IMR-90 (cell line): ENCODE data around the gene ROPN1B. TPM values are rescaled to one million over a fixed set of nuclear protein-coding genes. Genes with fewer than 3 reads are reported as not detected.

ENCODE experiments used
- ATAC-seq: fragments of 200-7000 bp; cut with Tn5 transposase; 2 replicates; pipeline ENCODE4 v1.9.1; 2020; ENCODE audit warnings: low read depth, mild to moderate bottlenecking, moderate library complexity
- BruUV-seq: library from RNA; stranded (reverse); fragments of 400-500 nt; replicated peaks from 2 replicates; lab custom pipeline; 2021; lab: Mats Ljungman, UMichigan
- CTCF ChIA-PET: fragments of 300-600 bp; formaldehyde crosslinking; extraction: SDS; loops from one replicate; lab custom pipeline; 2021; ENCODE audit warnings: antibody characterized with exemption; lab: Yijun Ruan, JAX
- POLR2A ChIA-PET: fragments of 300-600 bp; sonication (Branson Sonifier 250); formaldehyde crosslinking; loops from one replicate; lab custom pipeline; 2022; ENCODE audit warnings: antibody characterized with exemption; ENCODE audit not compliant: unreplicated experiment; lab: Charles Lee
- DNase-seq: peaks from one replicate; pipeline ENCODE4 v3.0.0; 2013
- H2AFZ ChIP-seq: replicated peaks from 2 replicates; pipeline ENCODE3; 2013; ENCODE audit warnings: low read length, mild to moderate bottlenecking; ENCODE audit not compliant: poor library complexity
- H2AK5ac ChIP-seq: 2 replicates; pipeline ENCODE4 v1.6.1; 2013; ENCODE audit warnings: low read depth, low read length, inconsistent platforms
- H2AK9ac ChIP-seq: replicated peaks from 2 replicates; pipeline ENCODE3; 2013; ENCODE audit warnings: mild to moderate bottlenecking, low read depth, low read length, moderate library complexity; ENCODE audit not compliant: poor library complexity
- H2BK120ac ChIP-seq: 2 replicates; pipeline ENCODE4 v1.6.1; 2013; ENCODE audit warnings: low read depth, low read length, inconsistent platforms
- H2BK15ac ChIP-seq: 3 replicates; pipeline ENCODE4 v1.6.1; 2013; ENCODE audit warnings: low read depth, low read length, inconsistent platforms
- H2BK20ac ChIP-seq: 2 replicates; pipeline ENCODE4 v1.6.1; 2013; ENCODE audit warnings: low read depth, mild to moderate bottlenecking, inconsistent platforms, low read length, moderate library complexity
- H2BK5ac ChIP-seq: 2 replicates; pipeline ENCODE4 v1.6.1; 2013; ENCODE audit warnings: mild to moderate bottlenecking, low read depth, low read length, inconsistent platforms; ENCODE audit not compliant: poor library complexity, severe bottlenecking
- H3K14ac ChIP-seq: replicated peaks from 2 replicates; pipeline ENCODE4 v1.6.1; 2013; ENCODE audit warnings: low read depth, low read length, inconsistent platforms
- H3K18ac ChIP-seq: 2 replicates; pipeline ENCODE4 v1.6.1; 2013; ENCODE audit warnings: low read depth, low read length, control low read depth
- H3K23ac ChIP-seq: 2 replicates; pipeline ENCODE4 v1.6.1; 2013; ENCODE audit warnings: low read depth, low read length, inconsistent platforms
- H3K27ac ChIP-seq: 2 replicates; pipeline ENCODE4 v1.5.1; 2013; ENCODE audit warnings: mild to moderate bottlenecking, control low read depth, low read length; ENCODE audit not compliant: insufficient read depth
- H3K27me3 ChIP-seq: 2 replicates; pipeline ENCODE4 v1.6.1; 2013; ENCODE audit warnings: low read length; ENCODE audit not compliant: control insufficient read depth, insufficient read depth
- H3K36me3 ChIP-seq: 2 replicates; pipeline ENCODE4 v1.6.1; 2013; ENCODE audit warnings: low read length, mixed read lengths; ENCODE audit not compliant: control insufficient read depth, insufficient read depth
- H3K4ac ChIP-seq: 2 replicates; pipeline ENCODE4 v1.6.1; 2013; ENCODE audit warnings: low read depth, low read length, inconsistent platforms
- H3K4me1 ChIP-seq: 2 replicates; pipeline ENCODE4 v1.6.1; 2013; ENCODE audit warnings: low read length, mixed read lengths; ENCODE audit not compliant: control insufficient read depth, insufficient read depth
- H3K4me2 ChIP-seq: 2 replicates; pipeline ENCODE4 v1.6.1; 2013; ENCODE audit warnings: low read depth, mild to moderate bottlenecking, control low read depth, low read length, moderate library complexity
- H3K4me3 ChIP-seq: 2 replicates; pipeline ENCODE4 v1.5.1; 2013; ENCODE audit warnings: low read depth, mild to moderate bottlenecking, control low read depth, low read length, moderate library complexity; ENCODE audit not compliant: insufficient read depth
- H3K56ac ChIP-seq: 2 replicates; pipeline ENCODE4 v1.6.1; 2013; ENCODE audit warnings: low read length, inconsistent platforms; ENCODE audit not compliant: insufficient read depth; ENCODE audit errors: extremely low read depth
- H3K79me1 ChIP-seq, 2 experiments: 2 replicates each; pipeline ENCODE4 v1.6.1; 2013; ENCODE audit warnings: low read length in 2 of 2, inconsistent platforms in 1 of 2, low read depth in 1 of 2
- H3K9ac ChIP-seq: 2 replicates; pipeline ENCODE4 v1.6.1; 2013; ENCODE audit warnings: low read depth, low read length, control low read depth
- H3K9me1 ChIP-seq: 2 replicates; pipeline ENCODE4 v1.6.1; 2013; ENCODE audit warnings: low read length, inconsistent platforms; ENCODE audit not compliant: insufficient read depth
- H3K9me3 ChIP-seq: 2 replicates; pipeline ENCODE4 v1.6.1; 2013; ENCODE audit warnings: low read length; ENCODE audit not compliant: control insufficient read depth, insufficient read depth
- H4K20me1 ChIP-seq: 2 replicates; pipeline ENCODE4 v1.6.1; 2013; ENCODE audit warnings: low read length, inconsistent platforms; ENCODE audit not compliant: insufficient read depth
- H4K5ac ChIP-seq: 2 replicates; pipeline ENCODE4 v1.6.1; 2013; ENCODE audit warnings: mild to moderate bottlenecking, low read depth, low read length, control low read depth
- H4K8ac ChIP-seq, 2 experiments: 2 replicates each; pipeline ENCODE4 v1.6.1; 2013; ENCODE audit warnings: low read depth in 2 of 2, low read length in 2 of 2, control low read depth in 1 of 2, inconsistent platforms in 1 of 2
- H4K91ac ChIP-seq: 2 replicates; pipeline ENCODE4 v1.6.1; 2013; ENCODE audit warnings: low read depth, low read length, inconsistent platforms; ENCODE audit not compliant: insufficient read depth
- CEBPB ChIP-seq: IDR thresholded peaks from 2 replicates; pipeline ENCODE4 v1.6.1; 2012; ENCODE audit warnings: low read depth, low read length, improper control_type of control experiment
- CTCF ChIP-seq: conservative IDR thresholded peaks from 2 replicates; pipeline ENCODE4 v1.5.1; 2012; ENCODE audit warnings: mild to moderate bottlenecking, low read depth, low read length, improper control_type of control experiment
- ELK1 ChIP-seq: fragments of 150-350 bp; IDR thresholded peaks from 2 replicates; pipeline ENCODE4 v1.6.1; 2016; ENCODE audit warnings: low read depth, mild to moderate bottlenecking, low read length, moderate library complexity, borderline replicate concordance
- FOS ChIP-seq: fragments of 150-350 bp; IDR thresholded peaks from 2 replicates; pipeline ENCODE4 v1.6.1; 2016; ENCODE audit warnings: low read depth, low read length
- MAFK ChIP-seq: IDR thresholded peaks from 2 replicates; pipeline ENCODE4 v1.6.1; 2012; ENCODE audit warnings: low read depth, low read length, improper control_type of control experiment
- MAZ ChIP-seq: IDR thresholded peaks from 2 replicates; pipeline ENCODE4 v1.6.1; 2012; ENCODE audit warnings: low read depth, mild to moderate bottlenecking, low read length, improper control_type of control experiment, moderate library complexity, borderline replicate concordance
- SMC3 ChIP-seq: fragments of 150-350 bp; IDR thresholded peaks from 2 replicates; pipeline ENCODE4 v1.6.1; 2016; ENCODE audit warnings: low read depth, mild to moderate bottlenecking, antibody characterized with exemption, low read length, moderate library complexity
- USF2 ChIP-seq: fragments of 150-350 bp; IDR thresholded peaks from 2 replicates; pipeline ENCODE4 v1.6.1; 2017; ENCODE audit warnings: mild to moderate bottlenecking, antibody characterized with exemption, low read length, low read depth
- WGBS, 2 experiments: methylation state at CpG; one replicate each; pipeline versions ENCODE4 v1.1.5 to v1.1.7; 2013; ENCODE audit warnings: missing lambda C conversion rate in 2 of 2; ENCODE audit not compliant: insufficient read length in 1 of 2; ENCODE audit errors: extremely low coverage in 2 of 2; 5-methylcytosine and 5-hydroxymethylcytosine counted together
- dilution Hi-C: fragments of 300-500 bp; cut with HindIII; formaldehyde crosslinking; loops from one replicate; pipeline ENCODE4 v1.14.3; 2018; ENCODE audit warnings: low sequenced_read_pairs; ENCODE audit not compliant: unreplicated experiment
- in situ Hi-C: fragments of 300-500 bp; cut with MboI; formaldehyde crosslinking; loops from 3 replicates; pipeline ENCODE4 v1.14.3; 2019; ENCODE audit warnings: low sequenced_read_pairs, inconsistent platforms, mixed read lengths
- intact Hi-C: fragments of 100-400 bp; cut with micrococcal nuclease; formaldehyde crosslinking; loops from 2 replicates; pipeline ENCODE4 v1.10.0; 2022
- polyA plus RNA-seq, 3 experiments: library from polyadenylated mRNA; depleted of rRNA; stranded (reverse); fragments of >200 nt; gene quantifications; 2 replicates each; pipeline ENCODE4 v1.2.3, GENCODE V29; 2012; ENCODE audit warnings: low replicate concordance in 1 of 3
- total RNA-seq: library from RNA; depleted of rRNA; stranded (reverse); fragments of >200 nt; gene quantifications from 2 replicates; pipeline ENCODE4 v1.2.3, GENCODE V29; 2012

ROPN1B gene
- total and polyA plus RNA-seq, 2 of the 4 experiments (the other 2 are of a cell fraction) = not detected

GRCh38 chr3:125958511-125959316 lies 10.3 kb upstream of the ROPN1B start (continued):
- TF ChIP-seq ELK1 = no peak

- H2BK15ac ChIP-seq = no peak overlapping the region
- dilution Hi-C loops = no loop called here
- WGBS, 2 experiments = 82% methylated on average over 21 of the region's 39 CpGs; no CpG with 5 or more reads in 1 of the 2 experiments
- TF ChIP-seq MAFK (no peak), CTCF (no peak), SMC3 (no peak), FOS (no peak), MAZ (no peak), USF2 (no peak), ELK1 (no peak), CEBPB (no peak)
- H2BK120ac ChIP-seq = no peak overlapping the region
- H3K4me2 ChIP-seq = no peak overlapping the region
- no peaks in the 10 kb centered on the region for H3K9me1 ChIP-seq
- CTCF ChIA-PET = no interaction called here
- in situ Hi-C loops = loop anchor here (25.0 kb wide), 1 partner anchor 428 kb away; the partner anchor contains the start of gene CFAP100
- no peak overlapping the region for H2BK20ac ChIP-seq
- H3K56ac ChIP-seq = no peak overlapping the region
- H3K4me1 ChIP-seq = no peaks in the 10 kb centered on the region
- H2AK5ac ChIP-seq = no peak overlapping the region
- H3K27ac ChIP-seq = no peak overlapping the region
- H2AFZ ChIP-seq = no peak overlapping the region
- H4K20me1 ChIP-seq = no peaks in the 10 kb centered on the region
- H3K9me3 ChIP-seq = no peaks in the 10 kb centered on the region
- H3K36me3 ChIP-seq = no peaks in the 10 kb centered on the region
- BruUV-seq = no TSS peak
- H3K9ac ChIP-seq = no peak overlapping the region
- no peak for DNase-seq
- POLR2A ChIA-PET = no interaction called here
- H4K5ac ChIP-seq = no peak overlapping the region
- H4K91ac ChIP-seq = no peak overlapping the region
- H3K79me1 ChIP-seq = no peaks in the 10 kb centered on the region
- H4K8ac ChIP-seq = no peak overlapping the region
- no peak for ATAC-seq
- no peak overlapping the region for H3K23ac ChIP-seq
- no peak overlapping the region for H2AK9ac ChIP-seq
- no peak overlapping the region for H3K18ac ChIP-seq
- H2BK5ac ChIP-seq = no peak overlapping the region
- H3K14ac ChIP-seq = no peak overlapping the region
- H3K27me3 ChIP-seq = peaks cover 9% of the 10 kb centered on the region
- intact Hi-C loops = no loop called here
- H3K4me3 ChIP-seq = no peak overlapping the region
- H3K4ac ChIP-seq = no peak overlapping the region
These were observed 9.5 kb upstream of the ROPN1B start for GRCh38 chr3:125959317-125960065.
